ENCODE results near the gene CGNL1.

The CGNL1 gene

GRCh38 chr15:57500979-57501576 is 124.8 kb downstream of the CGNL1 start:
- DNase-seq, result no peak

- DNase-seq, result no peak
Measured at GRCh38 chr15:57502116-57502515, 125.8 kb downstream of the CGNL1 start.

GRCh38 chr15:57503051-57503702 is 126.9 kb downstream of the CGNL1 start:
- DNase-seq, result no peak

- no peak for DNase-seq
Measured at GRCh38 chr15:57503911-57504598, 127.8 kb downstream of the CGNL1 start.

GRCh38 chr15:57504599-57504940 is 128.3 kb downstream of the CGNL1 start:
- DNase-seq, result no peak

- no peak for DNase-seq
Measured at GRCh38 chr15:57505056-57505715, 128.9 kb downstream of the CGNL1 start.

- no peak for DNase-seq
Measured at GRCh38 chr15:57505949-57506391, 129.7 kb downstream of the CGNL1 start.

- DNase-seq, result no peak
Measured at GRCh38 chr15:57506422-57506821, 130.1 kb downstream of the CGNL1 start.

GRCh38 chr15:57507111-57507510 is 130.8 kb downstream of the CGNL1 start:
- DNase-seq, result no peak

GRCh38 chr15:57509126-57509525 is 132.8 kb downstream of the CGNL1 start:
- no peak for DNase-seq

- DNase-seq, result no peak
Measured at GRCh38 chr15:57509965-57510364, 133.7 kb downstream of the CGNL1 start.

- no peak for DNase-seq
Measured at GRCh38 chr15:57510647-57511046, 134.3 kb downstream of the CGNL1 start.

GRCh38 chr15:57516327-57517029 is 140.2 kb downstream of the CGNL1 start:
- no peak for DNase-seq

- DNase-seq, result no peak
Measured at GRCh38 chr15:57517030-57517671, 140.8 kb downstream of the CGNL1 start.

GRCh38 chr15:57518779-57519405 is 142.6 kb downstream of the CGNL1 start:
- DNase-seq, result no peak

- DNase-seq, result no peak
Measured at GRCh38 chr15:57519806-57520205, 143.5 kb downstream of the CGNL1 start.

GRCh38 chr15:57521503-57521902 is 145.2 kb downstream of the CGNL1 start:
- DNase-seq, result no peak

GRCh38 chr15:57522148-57522547 is 145.8 kb downstream of the CGNL1 start:
- DNase-seq, result no peak

- DNase-seq, result no peak
Measured at GRCh38 chr15:57525581-57525980, 149.3 kb downstream of the CGNL1 start.

GRCh38 chr15:57526076-57526475 is 149.8 kb downstream of the CGNL1 start:
- DNase-seq, result no peak

- DNase-seq, result no peak
Measured at GRCh38 chr15:57526615-57527014, 150.3 kb downstream of the CGNL1 start.

All from inflammatory macrophage (primary cell).